GM12864 (cell line): Measurements from ENCODE around the gene CD59.

ENCODE experiments used
- DNase-seq: peaks from one replicate; pipeline ENCODE4 v3.0.0-alpha.2; 2011; ENCODE audit warnings: low read depth
- H3K4me3 ChIP-seq: 2 replicates; pipeline ENCODE4 v1.5.1; 2011; ENCODE audit warnings: mild to moderate bottlenecking, low read depth, low read length, control low read depth
- TF ChIP-seq, protein P1 (sequence below): IDR thresholded peaks from 2 replicates; pipeline ENCODE4 v1.5.1; 2011; ENCODE audit warnings: low read depth, mild to moderate bottlenecking, moderate library complexity, low read length, control low read depth, inconsistent platforms; ENCODE audit errors: missing control alignments

The CD59 gene

DNA sequence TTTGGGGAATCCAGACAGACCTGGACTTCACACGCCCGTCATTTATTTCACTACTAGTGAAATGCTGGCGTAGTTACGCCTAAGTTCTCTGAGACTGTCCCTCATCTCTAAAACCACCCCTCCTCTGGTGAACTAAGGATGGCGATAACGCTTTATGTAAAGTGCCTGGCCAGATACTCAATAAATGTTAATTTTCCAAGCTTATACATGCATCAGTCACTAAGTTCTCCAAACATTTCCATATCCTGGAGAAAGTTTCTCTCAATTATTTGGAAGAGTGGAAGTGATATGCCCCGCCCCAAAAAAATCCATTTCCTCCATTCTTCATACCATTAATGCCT lies 39.2 kb upstream of the CD59 start:
- no peak overlapping the region for H3K4me3 ChIP-seq
- TF ChIP-seq, protein P1, sequence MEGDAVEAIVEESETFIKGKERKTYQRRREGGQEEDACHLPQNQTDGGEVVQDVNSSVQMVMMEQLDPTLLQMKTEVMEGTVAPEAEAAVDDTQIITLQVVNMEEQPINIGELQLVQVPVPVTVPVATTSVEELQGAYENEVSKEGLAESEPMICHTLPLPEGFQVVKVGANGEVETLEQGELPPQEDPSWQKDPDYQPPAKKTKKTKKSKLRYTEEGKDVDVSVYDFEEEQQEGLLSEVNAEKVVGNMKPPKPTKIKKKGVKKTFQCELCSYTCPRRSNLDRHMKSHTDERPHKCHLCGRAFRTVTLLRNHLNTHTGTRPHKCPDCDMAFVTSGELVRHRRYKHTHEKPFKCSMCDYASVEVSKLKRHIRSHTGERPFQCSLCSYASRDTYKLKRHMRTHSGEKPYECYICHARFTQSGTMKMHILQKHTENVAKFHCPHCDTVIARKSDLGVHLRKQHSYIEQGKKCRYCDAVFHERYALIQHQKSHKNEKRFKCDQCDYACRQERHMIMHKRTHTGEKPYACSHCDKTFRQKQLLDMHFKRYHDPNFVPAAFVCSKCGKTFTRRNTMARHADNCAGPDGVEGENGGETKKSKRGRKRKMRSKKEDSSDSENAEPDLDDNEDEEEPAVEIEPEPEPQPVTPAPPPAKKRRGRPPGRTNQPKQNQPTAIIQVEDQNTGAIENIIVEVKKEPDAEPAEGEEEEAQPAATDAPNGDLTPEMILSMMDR: no peak

DNA sequence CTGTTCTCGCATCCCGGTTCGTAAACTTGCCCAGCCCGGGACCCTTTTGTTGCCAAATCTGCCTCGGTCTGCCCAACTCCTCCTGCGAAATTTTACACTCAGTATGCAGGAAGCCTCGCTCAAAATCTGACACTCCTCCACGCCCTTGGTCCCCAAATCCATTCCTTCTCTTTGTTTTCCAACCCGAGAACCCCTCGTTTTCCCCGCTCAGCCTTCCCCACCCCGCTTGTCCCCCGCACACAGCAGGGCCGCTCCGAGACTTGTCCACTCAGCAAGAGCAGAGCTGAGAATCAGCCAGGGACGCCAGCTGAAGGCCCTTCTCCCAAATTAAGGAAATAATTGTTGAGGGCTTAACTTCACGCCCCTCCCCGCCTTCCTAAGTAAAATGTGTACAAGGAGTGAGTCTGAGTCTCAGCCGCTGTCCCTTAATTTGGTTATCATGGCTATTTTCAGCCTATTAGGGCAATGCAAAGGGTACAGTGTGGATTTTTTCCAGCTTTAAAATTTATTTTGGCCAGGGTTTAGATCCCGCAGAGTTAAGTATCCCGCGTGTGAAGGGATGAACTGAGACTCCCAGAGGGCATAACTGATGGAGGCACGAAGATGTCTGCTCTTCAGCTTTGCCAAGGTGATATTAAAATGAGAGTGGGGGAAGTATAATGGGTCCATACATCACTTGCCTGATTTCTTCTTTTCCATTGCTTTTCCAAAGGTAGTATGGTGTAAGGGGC lies 38.7 kb upstream of the CD59 start:
- TF ChIP-seq, protein P1: no peak
- peak overlapping the region; percentile 69 for H3K4me3 ChIP-seq
- DNase-seq: no peak

More for the DNA sequence above, 39.2 kb upstream of the CD59 start:
- DNase-seq: no peak

DNA sequence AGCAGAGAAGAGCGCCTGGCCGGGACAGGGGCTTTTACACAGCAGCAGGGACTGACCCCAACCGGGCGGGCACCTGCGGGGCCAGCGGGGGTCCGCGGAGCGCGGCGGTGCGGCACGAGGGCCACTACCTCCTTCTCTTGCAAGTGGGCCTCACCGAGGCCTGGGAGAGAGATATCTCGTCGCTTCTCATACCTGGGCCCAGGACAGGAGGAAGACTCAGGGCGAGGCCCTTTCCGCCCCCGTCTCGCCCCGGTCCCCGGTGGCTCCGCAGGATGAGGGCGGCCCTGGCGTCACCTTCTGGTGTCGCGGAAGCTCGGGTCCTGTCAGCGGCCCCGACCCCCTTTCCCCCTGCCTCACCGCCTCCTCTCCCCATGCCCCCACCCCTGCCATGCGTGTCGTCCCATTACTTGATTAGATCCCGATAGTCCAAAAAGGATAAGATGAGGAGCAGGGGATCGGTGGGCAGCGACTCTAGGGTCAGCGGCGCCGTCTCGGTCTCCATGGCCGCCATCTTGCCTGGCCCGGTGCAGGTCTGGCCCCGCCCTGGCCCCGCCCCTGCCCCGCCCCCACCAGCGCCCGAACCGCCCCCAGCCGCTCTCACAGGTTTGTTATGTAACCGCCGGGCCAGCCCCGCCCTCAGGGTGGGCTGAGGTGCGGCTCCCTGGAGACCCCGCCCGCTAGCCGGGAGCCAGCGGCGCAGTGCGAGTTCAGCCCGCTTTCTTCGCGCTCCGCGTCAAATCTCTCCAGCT lies 37.9 kb upstream of the CD59 start, which contains the start of gene FBXO3:
Gene FBXO3 (minus strand): TSS at position 534 of the 749 bp plus-strand sequence. CDS start 23 bp downstream, at position 511.
- DNase-seq: peak; percentile 51
- H3K4me3 ChIP-seq: peak within 1 kb of the TSS; percentile 69
- TF ChIP-seq, protein P1: no peak

DNA sequence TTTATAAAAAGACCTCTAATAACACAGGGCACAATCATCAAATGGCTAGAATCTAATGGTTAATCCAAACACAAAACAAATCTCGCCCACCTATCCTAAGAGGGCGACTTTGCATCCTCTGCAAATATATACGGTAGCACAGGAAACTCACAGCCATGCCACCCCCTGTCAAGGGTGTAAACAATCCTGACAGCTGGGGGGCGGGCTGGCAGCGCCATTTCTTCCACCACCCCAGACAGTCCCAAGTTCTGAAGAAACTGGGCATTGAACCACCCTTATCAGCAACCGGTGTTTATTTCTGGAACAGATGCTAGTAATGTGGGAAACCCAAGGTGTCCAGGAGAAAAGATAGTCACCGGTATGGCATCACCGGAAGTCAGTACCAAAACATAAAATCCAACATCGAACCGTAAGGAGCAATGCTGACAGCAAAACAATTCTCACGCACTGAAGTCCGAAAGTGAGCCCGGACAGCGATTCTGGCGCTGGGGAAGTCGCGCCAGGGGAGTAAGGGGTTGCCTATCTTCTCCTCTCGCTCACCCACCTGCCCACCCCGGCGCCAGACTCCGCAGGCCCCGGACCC lies 37.3 kb upstream of the CD59 start:
- TF ChIP-seq, protein P1: no peak
- H3K4me3 ChIP-seq: peak overlapping the region; percentile 69
- no peak for DNase-seq

DNA sequence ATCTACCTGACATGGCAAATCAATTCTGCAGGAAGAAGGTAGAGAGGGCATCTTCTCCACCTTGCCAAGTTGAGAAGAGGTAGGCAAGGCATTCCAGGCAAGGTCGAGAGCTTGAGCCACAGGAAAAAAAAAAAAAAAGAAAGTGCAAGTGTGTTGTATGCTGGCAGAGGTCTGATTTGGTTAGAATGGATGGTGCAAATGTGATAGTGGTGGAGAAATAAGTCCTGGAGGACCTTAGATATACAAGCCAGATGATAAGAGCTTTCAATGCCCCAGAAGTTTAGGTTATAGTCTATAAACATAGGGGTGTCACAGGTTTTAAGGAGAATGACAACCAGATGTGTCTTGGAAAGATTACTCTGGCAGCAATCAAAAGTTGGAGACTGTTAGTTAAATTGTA lies 36.6 kb upstream of the CD59 start:
- DNase-seq: no peak
- no peak overlapping the region for H3K4me3 ChIP-seq
- TF ChIP-seq, protein P1: no peak

DNA sequence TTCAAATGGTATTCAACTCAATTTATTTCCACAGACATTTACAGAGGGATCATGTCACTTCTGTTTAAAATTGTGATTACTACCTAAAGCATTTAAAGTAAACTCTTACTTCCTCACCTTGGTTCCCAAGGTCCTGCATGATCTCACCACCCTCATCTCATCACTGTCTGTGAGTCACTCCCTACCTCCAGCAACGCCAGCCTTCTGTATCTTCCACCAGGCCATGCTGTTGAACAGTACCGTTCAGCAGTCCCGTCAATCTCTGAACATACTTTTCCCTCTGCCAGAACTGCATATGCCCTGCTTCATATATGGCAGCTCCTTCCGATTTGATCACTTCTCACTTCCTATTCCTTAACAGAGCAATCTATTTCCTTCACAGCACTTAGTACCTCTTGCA lies 36.1 kb upstream of the CD59 start:
- H3K4me3 ChIP-seq: no peak overlapping the region
- TF ChIP-seq, protein P1: no peak
- DNase-seq: no peak
